Measurements from ENCODE around the gene SLC25A51. TPM values are rescaled to one million over a fixed set of nuclear protein-coding genes. Genes with fewer than 3 reads are reported as not detected.

The SLC25A51 gene
- total RNA-seq, 6 donors from 2014 or later: 19.4 to 51.4 (median 31.9) TPM

GRCh38 chr9:37950561-37950960 is 46.6 kb upstream of the SLC25A51 start:
- Histone ChIP-seq H3K4me3 (no peak overlapping the region), H3K27me3 (no peaks in the 10 kb centered on the region), H3K27ac (peak overlapping the region in 1 of 4 donors; percentile 7), H3K4me1 (peaks cover 11 to 47% (median 22%) of the 10 kb centered on the region in 4 donors), H3K9me3 (no peaks in the 10 kb centered on the region), H3K36me3 (peaks cover 0 to 51% (median 19%) of the 10 kb centered on the region in 4 donors)
- 85 to 90% methylated on average over 11 to 12 of the region's 12 CpGs for WGBS, 2 donors
- TF ChIP-seq, protein P1, sequence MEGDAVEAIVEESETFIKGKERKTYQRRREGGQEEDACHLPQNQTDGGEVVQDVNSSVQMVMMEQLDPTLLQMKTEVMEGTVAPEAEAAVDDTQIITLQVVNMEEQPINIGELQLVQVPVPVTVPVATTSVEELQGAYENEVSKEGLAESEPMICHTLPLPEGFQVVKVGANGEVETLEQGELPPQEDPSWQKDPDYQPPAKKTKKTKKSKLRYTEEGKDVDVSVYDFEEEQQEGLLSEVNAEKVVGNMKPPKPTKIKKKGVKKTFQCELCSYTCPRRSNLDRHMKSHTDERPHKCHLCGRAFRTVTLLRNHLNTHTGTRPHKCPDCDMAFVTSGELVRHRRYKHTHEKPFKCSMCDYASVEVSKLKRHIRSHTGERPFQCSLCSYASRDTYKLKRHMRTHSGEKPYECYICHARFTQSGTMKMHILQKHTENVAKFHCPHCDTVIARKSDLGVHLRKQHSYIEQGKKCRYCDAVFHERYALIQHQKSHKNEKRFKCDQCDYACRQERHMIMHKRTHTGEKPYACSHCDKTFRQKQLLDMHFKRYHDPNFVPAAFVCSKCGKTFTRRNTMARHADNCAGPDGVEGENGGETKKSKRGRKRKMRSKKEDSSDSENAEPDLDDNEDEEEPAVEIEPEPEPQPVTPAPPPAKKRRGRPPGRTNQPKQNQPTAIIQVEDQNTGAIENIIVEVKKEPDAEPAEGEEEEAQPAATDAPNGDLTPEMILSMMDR (IDR thresholded peaks at IDR 0.05): no peak
- TF ChIP-seq POLR2A (IDR thresholded peaks at IDR 0.05) (no peak), POLR2AphosphoS5 (IDR thresholded peaks at IDR 0.05) (no peak), EP300 (IDR thresholded peaks at IDR 0.05) (no peak)
- DNase-seq (no peak), ATAC-seq (ENCODE audit: low FRiP score in 2 of 2) (no peak)

DNA sequence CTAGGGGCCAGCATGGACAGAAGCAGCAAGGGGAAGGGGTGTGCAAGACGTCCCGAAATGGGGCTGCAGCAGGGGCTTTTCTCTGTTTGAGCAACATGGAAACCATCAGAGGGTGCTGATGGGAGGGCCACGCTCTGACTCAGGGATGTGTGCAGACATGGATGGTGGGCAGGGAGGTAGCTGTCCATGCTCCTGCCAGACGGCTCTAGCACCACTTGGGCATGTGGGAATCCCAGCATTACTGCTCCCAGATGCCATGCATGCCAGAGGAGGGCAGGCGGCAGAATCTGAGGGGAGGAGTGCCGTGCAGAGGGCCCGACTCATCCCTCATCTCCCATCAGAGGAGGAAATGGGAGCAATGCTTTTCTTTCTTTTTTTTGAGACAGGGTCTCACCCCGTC is 45.6 kb upstream of the SLC25A51 start:
- peaks cover 0 to 50% (median 14%) of the 10 kb centered on the region in 4 donors for H3K36me3 ChIP-seq
- peaks cover 12 to 55% (median 30%) of the 10 kb centered on the region in 4 donors for H3K4me1 ChIP-seq
- H3K9me3 ChIP-seq: no peaks in the 10 kb centered on the region
- no peaks in the 10 kb centered on the region for H3K27me3 ChIP-seq
- 74 to 80% methylated on average over 8 of the region's 8 CpGs for WGBS, 2 donors
- H3K4me3 ChIP-seq: no peak overlapping the region
- ATAC-seq (ENCODE audit: low FRiP score in 2 of 2): no peak
- TF ChIP-seq EP300 (IDR thresholded peaks at IDR 0.05) (no peak), POLR2A (IDR thresholded peaks at IDR 0.05) (no peak), POLR2AphosphoS5 (IDR thresholded peaks at IDR 0.05) (no peak)
- TF ChIP-seq, protein P1 (IDR thresholded peaks at IDR 0.05): no peak
- H3K27ac ChIP-seq: peak overlapping the region in 1 of 4 donors; percentile 8
- DNase-seq: no peak

GRCh38 chr9:37948417-37948980 is 44.6 kb upstream of the SLC25A51 start:
- Histone ChIP-seq H3K27ac (peak overlapping the region in 3 of 4 donors; percentile 5 to 68 (median 61)), H3K36me3 (peaks cover 0 to 51% (median 12%) of the 10 kb centered on the region in 4 donors), H3K27me3 (no peaks in the 10 kb centered on the region), H3K4me1 (peaks cover 13 to 55% (median 36%) of the 10 kb centered on the region in 4 donors), H3K9me3 (no peaks in the 10 kb centered on the region), H3K4me3 (no peak overlapping the region)
- DNase-seq (peak in 1 of 2 donors; percentile 62), ATAC-seq (ENCODE audit: low FRiP score in 2 of 2) (no peak)
- TF ChIP-seq, protein P1 (IDR thresholded peaks at IDR 0.05): no peak
- TF ChIP-seq POLR2AphosphoS5 (IDR thresholded peaks at IDR 0.05): no peak
- 88 to 90% methylated on average over 6 to 17 of the region's 20 CpGs for WGBS, 2 donors

DNA sequence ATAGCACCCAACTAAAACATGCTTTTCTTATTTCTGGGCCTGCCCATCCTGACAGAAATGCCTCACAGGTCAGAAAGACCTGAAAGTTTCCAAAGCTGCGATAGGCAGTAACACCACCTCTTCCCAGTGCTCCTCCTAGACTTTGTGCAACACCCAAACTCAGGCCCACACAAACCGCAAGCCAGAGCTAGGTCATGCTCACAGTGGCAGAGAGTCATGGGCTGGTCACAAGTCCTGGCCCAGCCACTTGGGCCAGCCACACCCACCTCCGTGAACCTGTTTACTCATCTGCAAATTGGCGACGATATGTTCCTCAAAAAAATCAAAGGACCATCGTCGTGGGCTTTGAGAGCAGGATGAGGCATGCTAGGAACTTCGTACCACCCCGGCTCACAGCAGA is 44.0 kb upstream of the SLC25A51 start:
- peak overlapping the region in 2 of 4 donors; percentile 68 for H3K27ac ChIP-seq
- 65 to 76% methylated on average over 9 of the region's 9 CpGs for WGBS, 2 donors
- H3K9me3 ChIP-seq: no peaks in the 10 kb centered on the region
- TF ChIP-seq, protein P1 (IDR thresholded peaks at IDR 0.05): no peak
- TF ChIP-seq EP300 (IDR thresholded peaks at IDR 0.05) (peak in 1 of 4 donors; percentile 88), POLR2AphosphoS5 (IDR thresholded peaks at IDR 0.05) (peak in 1 of 2 donors; percentile 70), POLR2A (IDR thresholded peaks at IDR 0.05) (peak in 1 of 4 donors; percentile 12)
- peak in 1 of 2 donors; percentile 86 for DNase-seq
- H3K4me3 ChIP-seq: no peak overlapping the region
- H3K36me3 ChIP-seq: peaks cover 0 to 51% (median 12%) of the 10 kb centered on the region in 4 donors
- H3K27me3 ChIP-seq: no peaks in the 10 kb centered on the region
- H3K4me1 ChIP-seq: peaks cover 13 to 55% (median 40%) of the 10 kb centered on the region in 4 donors
- ATAC-seq (ENCODE audit: low FRiP score in 2 of 2): peak; percentile 41 to 72

- DNase-seq: no peak
- H3K9me3 ChIP-seq: no peaks in the 10 kb centered on the region
- TF ChIP-seq, protein P1 (IDR thresholded peaks at IDR 0.05): no peak
- TF ChIP-seq EP300 (IDR thresholded peaks at IDR 0.05) (no peak), POLR2A (IDR thresholded peaks at IDR 0.05) (no peak)
- H3K36me3 ChIP-seq: peaks cover 0 to 50% (median 12%) of the 10 kb centered on the region in 4 donors
- H3K27ac ChIP-seq: peak overlapping the region in 2 of 4 donors; percentile 68
- no peak for ATAC-seq (ENCODE audit: low FRiP score in 2 of 2)
- 76 to 84% methylated on average over 7 of the region's 7 CpGs for WGBS, 2 donors
- H3K4me3 ChIP-seq: no peak overlapping the region
- H3K27me3 ChIP-seq: no peaks in the 10 kb centered on the region
- H3K4me1 ChIP-seq: peaks cover 18 to 60% (median 44%) of the 10 kb centered on the region in 4 donors
These were observed 43.5 kb upstream of the SLC25A51 start for GRCh38 chr9:37947471-37947870.

All from upper lobe of left lung (tissue), 6 donors.